K562 (cell line): Measurements from ENCODE around the gene ASS1.

Experiments
- ADNP ChIP-seq: fragments of 200-800 bp; sonication (Bioruptor generic); IDR thresholded peaks from 2 replicates; pipeline ENCODE4 v1.6.1; 2016; ENCODE audit warnings: missing genetic modification characterization, missing compliant biosample characterization
- CBFA2T2 ChIP-seq: fragments of 450-650 bp; conservative IDR thresholded peaks from 2 replicates; pipeline ENCODE4 v1.6.1; 2017; ENCODE audit warnings: mild to moderate bottlenecking
- DIDO1 ChIP-seq: fragments of 450-650 bp; IDR thresholded peaks from 2 replicates; pipeline ENCODE4 v1.6.1; 2016; ENCODE audit warnings: low read depth, missing biosample characterization, missing genetic modification characterization
- FIP1L1 ChIP-seq: fragments of 200-400 bp; formaldehyde crosslinking; IDR thresholded peaks from 2 replicates; pipeline ENCODE4 v1.6.1; 2018; ENCODE audit warnings: mild to moderate bottlenecking, low read depth, low read length; ENCODE audit not compliant: poor library complexity, severe bottlenecking
- MYC ChIP-seq, 2 experiments: fragments of 250-450 bp in 1 of 2; sonication (Bioruptor Pico) in 1 of 2; IDR thresholded peaks; 2 replicates each; pipeline versions ENCODE4 v1.5.1 to v1.6.1; 2012 to 2021; ENCODE audit warnings: low read depth in 2 of 2, borderline replicate concordance in 1 of 2, improper control_type of control experiment in 1 of 2, low read length in 1 of 2, mild to moderate bottlenecking in 1 of 2, moderate library complexity in 1 of 2
- U2AF2 ChIP-seq: fragments of 200-400 bp; formaldehyde crosslinking; optimal IDR thresholded peaks from 2 replicates; pipeline ENCODE3; 2017; ENCODE audit warnings: low read depth, mild to moderate bottlenecking, low read length
- ZNF436 ChIP-seq: fragments of 250-450, 450-650 bp; sonication (Bioruptor Pico); formaldehyde crosslinking; IDR thresholded peaks from 2 replicates; pipeline ENCODE4 v1.7.0; 2020; ENCODE audit warnings: mild to moderate bottlenecking
- TF ChIP-seq, protein P1 (sequence below): sonication (generic); formaldehyde crosslinking; IDR thresholded peaks from 2 replicates; pipeline ENCODE4 v1.5.0; 2020; ENCODE audit warnings: missing genetic modification reagents
- TF ChIP-seq, protein P2 (sequence below), 3 experiments: IDR thresholded peaks in 2 of 3; conservative IDR thresholded peaks in 1 of 3; 2 replicates each; pipeline ENCODE4 v1.5.1; 2011 to 2012; ENCODE audit warnings: low read length in 3 of 3, mild to moderate bottlenecking in 3 of 3, control low read depth in 2 of 3, improper control_type of control experiment in 1 of 3, inconsistent platforms in 1 of 3, low read depth in 1 of 3, mixed read lengths in 1 of 3, moderate library complexity in 1 of 3; ENCODE audit not compliant: insufficient read depth in 2 of 3

DNA sequence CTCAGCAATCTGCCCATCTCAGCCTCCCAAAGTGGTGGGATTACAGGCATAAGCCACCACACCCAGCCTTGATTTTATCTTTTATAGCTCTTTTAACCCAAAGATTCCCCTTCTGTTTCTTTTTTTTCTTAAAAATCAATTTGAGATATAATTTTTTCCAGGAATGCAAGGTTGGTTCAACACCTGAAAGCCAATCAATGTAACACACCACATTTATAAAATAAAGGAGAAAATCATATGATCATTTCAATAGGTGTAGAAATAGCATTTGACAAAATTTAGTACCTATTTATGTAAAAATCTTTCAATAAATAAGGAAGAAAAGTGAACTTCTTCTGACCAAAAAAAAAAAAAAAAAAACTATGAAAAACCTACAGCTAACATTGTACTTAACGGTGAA is 3.7 kb upstream of the ASS1 start:
- TF ChIP-seq, protein P1, sequence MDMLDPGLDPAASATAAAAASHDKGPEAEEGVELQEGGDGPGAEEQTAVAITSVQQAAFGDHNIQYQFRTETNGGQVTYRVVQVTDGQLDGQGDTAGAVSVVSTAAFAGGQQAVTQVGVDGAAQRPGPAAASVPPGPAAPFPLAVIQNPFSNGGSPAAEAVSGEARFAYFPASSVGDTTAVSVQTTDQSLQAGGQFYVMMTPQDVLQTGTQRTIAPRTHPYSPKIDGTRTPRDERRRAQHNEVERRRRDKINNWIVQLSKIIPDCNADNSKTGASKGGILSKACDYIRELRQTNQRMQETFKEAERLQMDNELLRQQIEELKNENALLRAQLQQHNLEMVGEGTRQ (CRISPR knock-in tag): no peak
- TF ChIP-seq ZNF436 (CRISPR knock-in tag) (no peak), U2AF2 (no peak), DIDO1 (tag) (no peak), ADNP (no peak), FIP1L1 (no peak), CBFA2T2 (no peak), MYC (IDR thresholded peaks at IDR 0.05; ENCODE audit: low read depth, low read length) (no peak), MYC (CRISPR knock-in tag; IDR thresholded peaks at IDR 0.05; ENCODE audit: borderline replicate concordance, low read depth) (no peak)
- TF ChIP-seq, protein P2, sequence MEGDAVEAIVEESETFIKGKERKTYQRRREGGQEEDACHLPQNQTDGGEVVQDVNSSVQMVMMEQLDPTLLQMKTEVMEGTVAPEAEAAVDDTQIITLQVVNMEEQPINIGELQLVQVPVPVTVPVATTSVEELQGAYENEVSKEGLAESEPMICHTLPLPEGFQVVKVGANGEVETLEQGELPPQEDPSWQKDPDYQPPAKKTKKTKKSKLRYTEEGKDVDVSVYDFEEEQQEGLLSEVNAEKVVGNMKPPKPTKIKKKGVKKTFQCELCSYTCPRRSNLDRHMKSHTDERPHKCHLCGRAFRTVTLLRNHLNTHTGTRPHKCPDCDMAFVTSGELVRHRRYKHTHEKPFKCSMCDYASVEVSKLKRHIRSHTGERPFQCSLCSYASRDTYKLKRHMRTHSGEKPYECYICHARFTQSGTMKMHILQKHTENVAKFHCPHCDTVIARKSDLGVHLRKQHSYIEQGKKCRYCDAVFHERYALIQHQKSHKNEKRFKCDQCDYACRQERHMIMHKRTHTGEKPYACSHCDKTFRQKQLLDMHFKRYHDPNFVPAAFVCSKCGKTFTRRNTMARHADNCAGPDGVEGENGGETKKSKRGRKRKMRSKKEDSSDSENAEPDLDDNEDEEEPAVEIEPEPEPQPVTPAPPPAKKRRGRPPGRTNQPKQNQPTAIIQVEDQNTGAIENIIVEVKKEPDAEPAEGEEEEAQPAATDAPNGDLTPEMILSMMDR (IDR thresholded peaks at IDR 0.05 in 2 of 3, conservative IDR thresholded peaks at IDR 0.05 in 1 of 3; ENCODE audit: insufficient read depth in 2 of 3, low read depth in 1 of 3, low read length in 3 of 3): no peak
